H1 (cell line): ENCODE results near the gene CBY2. TPM values are rescaled to one million over a fixed set of nuclear protein-coding genes. Genes with fewer than 3 reads are reported as not detected.

Experiments used
- CTCF ChIA-PET: fragments of 300-600 bp; sonication (Branson Sonifier 250); formaldehyde crosslinking; loops from one replicate; lab custom pipeline; 2021; ENCODE audit not compliant: partially characterized antibody; lab: Charles Lee
- POLR2A ChIA-PET: fragments of 300-600 bp; sonication (Branson Sonifier 250); formaldehyde crosslinking; loops from one replicate; lab custom pipeline; 2021; ENCODE audit warnings: inconsistent platforms; ENCODE audit not compliant: partially characterized antibody; lab: Charles Lee
- DNase-seq, 2 experiments: peaks; one replicate each; pipeline versions ENCODE4 v3.0.0 to v3.0.0-alpha.2; 2010 to 2022; ENCODE audit warnings: low spot score in 2 of 2, low read depth in 1 of 2, mixed read lengths in 1 of 2
- FAIRE-seq: peaks from 2 replicates; lab custom pipeline; 2011; peaks lifted over from hg19 to GRCh38; lab: Jason Lieb, UNC
- H2AFZ ChIP-seq: 2 replicates; pipeline ENCODE4 v1.8.1; 2012; ENCODE audit warnings: low read length, inconsistent platforms
- H2AK5ac ChIP-seq: 2 replicates; pipeline ENCODE4 v1.6.1; 2013; ENCODE audit warnings: low read depth, low read length
- H2BK120ac ChIP-seq: replicated peaks from 2 replicates; pipeline ENCODE3; 2013; ENCODE audit warnings: low read depth, low read length, inconsistent platforms
- H2BK12ac ChIP-seq: 2 replicates; pipeline ENCODE4 v1.6.1; 2013; ENCODE audit warnings: low read depth, low read length
- H2BK15ac ChIP-seq: 2 replicates; pipeline ENCODE4 v1.6.1; 2013; ENCODE audit warnings: low read length
- H2BK20ac ChIP-seq: 2 replicates; pipeline ENCODE4 v1.6.1; 2013; ENCODE audit warnings: low read length
- H2BK5ac ChIP-seq: 2 replicates; pipeline ENCODE4 v1.6.1; 2013; ENCODE audit warnings: low read depth, low read length
- H3K14ac ChIP-seq: 2 replicates; pipeline ENCODE4 v1.6.1; 2013; ENCODE audit warnings: inconsistent platforms; ENCODE audit not compliant: insufficient read length
- H3K18ac ChIP-seq: 2 replicates; pipeline ENCODE4 v1.6.1; 2013; ENCODE audit warnings: low read length; ENCODE audit errors: extremely low read depth
- H3K23ac ChIP-seq: 2 replicates; pipeline ENCODE4 v1.6.1; 2013; ENCODE audit warnings: inconsistent platforms; ENCODE audit not compliant: insufficient read length
- H3K23me2 ChIP-seq: 2 replicates; pipeline ENCODE4 v1.6.1; 2013; ENCODE audit warnings: low read depth, low read length
- H3K27ac ChIP-seq: 2 replicates; pipeline ENCODE4 v1.6.1; 2011; ENCODE audit warnings: low read depth, low read length, inconsistent platforms
- H3K27me3 ChIP-seq, 4 experiments: replicated peaks in 1 of 4; 1 replicate in 1 of 4; 2 replicates in 3 of 4; pipeline versions ENCODE4 v1.6.1 to v1.8.1; 2011 to 2013; ENCODE audit warnings: low read length in 3 of 4, mild to moderate bottlenecking in 3 of 4, inconsistent platforms in 2 of 4, mixed read lengths in 2 of 4, moderate library complexity in 1 of 4; ENCODE audit not compliant: control insufficient read depth in 3 of 4, insufficient read depth in 3 of 4; ENCODE audit errors: extremely low read depth in 1 of 4
- H3K36me3 ChIP-seq, 4 experiments: 2 replicates each; pipeline versions ENCODE4 v1.6.1 to v1.8.1; 2011 to 2013; ENCODE audit warnings: mild to moderate bottlenecking in 4 of 4, low read length in 3 of 4, moderate library complexity in 2 of 4, control low read depth in 1 of 4, inconsistent platforms in 1 of 4; ENCODE audit not compliant: insufficient read depth in 4 of 4, control insufficient read depth in 2 of 4
- H3K4ac ChIP-seq: replicated peaks from 2 replicates; pipeline ENCODE3; 2013; ENCODE audit warnings: low read length, low read depth, mixed read lengths, inconsistent platforms; ENCODE audit not compliant: insufficient read length
- H3K4me1 ChIP-seq, 4 experiments: replicated peaks in 1 of 4; 1 replicate in 1 of 4; 2 replicates in 3 of 4; pipeline versions ENCODE4 v1.6.1 to v1.8.1; 2011 to 2013; ENCODE audit warnings: low read length in 3 of 4, inconsistent platforms in 2 of 4, mixed read lengths in 1 of 4; ENCODE audit not compliant: insufficient read depth in 4 of 4, control insufficient read depth in 3 of 4
- H3K4me2 ChIP-seq, 2 experiments: 2 replicates each; pipeline versions ENCODE4 v1.6.1 to v1.8.1; 2011 to 2013; ENCODE audit warnings: low read depth in 2 of 2, low read length in 2 of 2, control low read depth in 1 of 2, inconsistent platforms in 1 of 2, mild to moderate bottlenecking in 1 of 2; ENCODE audit not compliant: insufficient read depth in 1 of 2
- H3K4me3 ChIP-seq, 4 experiments: fragments of 200-600, 300-600 bp in 1 of 4; sonication (generic), shearing (Covaris generic), sonication (Bioruptor Twin) in 1 of 4; 2 replicates each; pipeline versions ENCODE4 v1.5.1 to v1.8.1; 2011 to 2016; ENCODE audit warnings: low read length in 4 of 4, low read depth in 3 of 4, control low read depth in 2 of 4, inconsistent platforms in 2 of 4, mild to moderate bottlenecking in 2 of 4, mixed read lengths in 1 of 4, moderate library complexity in 1 of 4; ENCODE audit not compliant: insufficient read depth in 2 of 4; ENCODE audit errors: extremely low read depth in 1 of 4
- H3K56ac ChIP-seq: replicated peaks from 2 replicates; pipeline ENCODE3; 2013; ENCODE audit warnings: low read depth, mild to moderate bottlenecking, mixed read lengths, low read length, inconsistent platforms; ENCODE audit not compliant: insufficient read length
- H3K79me1 ChIP-seq: 2 replicates; pipeline ENCODE4 v1.6.1; 2013; ENCODE audit warnings: low read depth, low read length, control low read depth
- H3K79me2 ChIP-seq, 2 experiments: 2 replicates each; pipeline versions ENCODE4 v1.6.1 to v1.8.1; 2012 to 2013; ENCODE audit warnings: low read length in 2 of 2, mild to moderate bottlenecking in 2 of 2, inconsistent platforms in 1 of 2; ENCODE audit not compliant: insufficient read depth in 2 of 2, control insufficient read depth in 1 of 2
- H3K9ac ChIP-seq, 4 experiments: replicated peaks in 1 of 4; 1 replicate in 1 of 4; 2 replicates in 3 of 4; pipeline versions ENCODE4 v1.6.1 to v1.8.1; 2011 to 2013; ENCODE audit warnings: low read depth in 3 of 4, low read length in 3 of 4, control low read depth in 2 of 4, mild to moderate bottlenecking in 2 of 4, moderate library complexity in 2 of 4, inconsistent platforms in 1 of 4; ENCODE audit errors: extremely low read depth in 1 of 4
- H3K9me3 ChIP-seq, 2 experiments: 2 replicates each; pipeline versions ENCODE4 v1.6.1 to v1.8.1; 2012 to 2013; ENCODE audit warnings: mild to moderate bottlenecking in 2 of 2, moderate library complexity in 2 of 2, control low read depth in 1 of 2, inconsistent platforms in 1 of 2, low read depth in 1 of 2, low read length in 1 of 2, mixed read lengths in 1 of 2; ENCODE audit not compliant: insufficient read depth in 2 of 2
- H4K20me1 ChIP-seq, 2 experiments: replicated peaks in 1 of 2; 2 replicates each; pipeline versions ENCODE3 to v1.8.1; 2011 to 2013; ENCODE audit warnings: inconsistent platforms in 2 of 2, low read length in 2 of 2, mild to moderate bottlenecking in 1 of 2; ENCODE audit not compliant: insufficient read depth in 2 of 2, control insufficient read depth in 1 of 2
- H4K5ac ChIP-seq: 2 replicates; pipeline ENCODE4 v1.6.1; 2013; ENCODE audit warnings: low read length, low read depth, mixed read lengths, inconsistent platforms; ENCODE audit not compliant: insufficient read length
- H4K8ac ChIP-seq: 2 replicates; pipeline ENCODE4 v1.8.0; 2013; ENCODE audit warnings: mild to moderate bottlenecking, moderate library complexity, low read length, inconsistent platforms; ENCODE audit not compliant: insufficient read depth; ENCODE audit errors: extremely low read depth
- H4K91ac ChIP-seq: replicated peaks from 2 replicates; pipeline ENCODE3; 2013; ENCODE audit warnings: low read length, mixed read lengths, inconsistent platforms; ENCODE audit not compliant: insufficient read length
- TBP ChIP-seq: IDR thresholded peaks from 2 replicates; pipeline ENCODE4 v1.6.1; 2011; ENCODE audit warnings: low read depth, low read length, improper control_type of control experiment
- YY1 ChIP-seq: IDR thresholded peaks from 2 replicates; pipeline ENCODE4 v1.6.1; 2011; ENCODE audit warnings: low read depth, mild to moderate bottlenecking, low read length
- WGBS, 2 experiments: shearing (Covaris generic) in 1 of 2; methylation state at CpG; one replicate each; pipeline versions ENCODE4 v1.1.6 to v1.1.7; 2013 to 2015; ENCODE audit warnings: low lambda C conversion rate in 2 of 2, mixed read lengths in 2 of 2, inconsistent platforms in 1 of 2, low coverage in 1 of 2, missing lambda C conversion rate in 1 of 2; ENCODE audit not compliant: insufficient replicate concordance in 2 of 2, insufficient coverage in 1 of 2, insufficient read length in 1 of 2; ENCODE audit errors: extremely low coverage in 1 of 2, missing lambda C conversion rate in 1 of 2; 5-methylcytosine and 5-hydroxymethylcytosine counted together
- polyA plus RNA-seq, 7 experiments: library from polyadenylated mRNA; depleted of rRNA in 3 of 7; stranded (reverse) in 5 of 7; unstranded in 2 of 7; fragments of >200 nt in 5 of 7; fragments of 200-250 nt in 2 of 7; gene quantifications; 1 replicate in 5 of 7; 2 replicates in 1 of 7; 4 replicates in 1 of 7; pipeline versions ENCODE4 v1.2.1 to v1.2.3, GENCODE V29; 2011 to 2013; ENCODE audit warnings: missing spikeins in 2 of 7, mixed read lengths in 2 of 7
- total RNA-seq: library from RNA; stranded (reverse); fragmentation: NEBNext Ultra II Directional; extraction: Animal tissue kit (Norgen Biotek cat#: 25700); gene quantifications from 2 replicates; pipeline ENCODE4 v1.2.1, GENCODE V29; 2021

CBY2 gene
- total and polyA plus RNA-seq, 2 of the 8 experiments (the other 6 are each of a cell fraction or from before 2014, with no cell fraction given), result not detected

DNA sequence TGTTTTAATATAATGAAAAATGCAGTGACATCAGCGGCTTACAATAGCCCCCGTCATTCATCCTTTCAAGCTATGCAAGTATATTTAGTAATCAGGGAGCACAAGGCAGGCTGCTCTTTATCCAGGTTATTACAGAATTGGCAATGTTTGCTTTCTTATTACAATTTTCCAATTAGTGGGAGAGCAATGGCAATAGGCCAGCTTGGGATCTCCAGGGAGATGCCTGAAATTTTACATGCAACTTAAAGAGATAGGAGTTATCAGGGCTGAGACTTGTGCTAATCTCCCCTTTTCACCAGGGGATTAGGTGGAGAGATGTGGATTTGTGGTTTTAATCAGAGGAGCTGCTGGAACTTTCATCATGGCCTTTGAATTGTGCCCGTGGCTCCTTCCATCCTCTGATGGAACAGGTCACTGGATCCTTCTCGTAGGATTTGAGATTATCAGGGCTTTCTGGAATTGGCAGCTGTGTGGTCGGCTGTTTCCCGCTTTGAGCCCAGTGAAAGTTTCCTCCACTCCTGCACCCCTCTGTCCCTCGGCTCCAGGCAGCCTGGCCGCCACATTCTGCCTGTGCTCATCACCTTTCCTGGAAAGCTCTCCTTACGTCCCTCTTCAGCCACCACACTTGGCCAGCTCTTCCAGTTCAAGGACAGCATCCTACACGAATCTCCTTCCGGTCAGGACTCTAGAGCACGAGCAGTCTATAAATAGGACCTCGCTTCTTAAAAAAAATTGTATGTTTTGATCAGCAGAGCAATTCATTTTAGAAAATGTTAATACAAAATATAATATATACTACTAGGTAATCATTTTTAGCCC, 47.0 kb downstream of the CBY2 start:
- no peaks in the 10 kb centered on the region for H3K36me3 ChIP-seq
- no peak overlapping the region for H4K91ac ChIP-seq
- no peak overlapping the region for H3K23ac ChIP-seq
- H4K20me1 ChIP-seq, result no peaks in the 10 kb centered on the region
- H3K27ac ChIP-seq, result no peak overlapping the region
- H2AFZ ChIP-seq, result no peak overlapping the region
- H2BK15ac ChIP-seq, result no peak overlapping the region
- no peak overlapping the region for H3K9ac ChIP-seq
- no peak overlapping the region for H3K4ac ChIP-seq
- peaks cover 0 to 2% (median 0%) of the 10 kb centered on the region in 4 experiments; a peak in 1 of 7 replicates for H3K4me1 ChIP-seq
- ChIA-PET POLR2A (no interaction called here), CTCF (interaction anchor here (1.2 to 1.7 kb wide), 3 partner anchors 9 to 20 kb away, joined by 3 to 6 read pairs (median 4); no protein-coding TSS in a partner anchor)
- H3K14ac ChIP-seq, result no peak overlapping the region
- H3K4me2 ChIP-seq, result no peak overlapping the region
- no peaks in the 10 kb centered on the region for H3K23me2 ChIP-seq
- H3K18ac ChIP-seq, result no peak overlapping the region
- WGBS, 2 experiments, result 82% methylated on average over 13 of the region's 13 CpGs; no CpG with 5 or more reads in 1 of the 2 experiments
- H3K4me3 ChIP-seq, result no peak overlapping the region
- no peaks in the 10 kb centered on the region for H3K9me3 ChIP-seq
- FAIRE-seq, result no peak
- DNase-seq, result no peak
- H3K56ac ChIP-seq, result no peak overlapping the region
- H2BK5ac ChIP-seq, result no peak overlapping the region
- no peak overlapping the region for H2AK5ac ChIP-seq
- H2BK12ac ChIP-seq, result no peak overlapping the region
- H2BK20ac ChIP-seq, result no peak overlapping the region
- H3K27me3 ChIP-seq, result peaks cover 0 to 1% (median 0%) of the 10 kb centered on the region in 4 experiments; a peak in 1 of 7 replicates
- no peak for TF ChIP-seq YY1
- no peak for TF ChIP-seq TBP
- H4K5ac ChIP-seq, result no peak overlapping the region
- no peak overlapping the region for H2BK120ac ChIP-seq
- no peaks in the 10 kb centered on the region for H3K79me1 ChIP-seq
- no peaks in the 10 kb centered on the region for H3K79me2 ChIP-seq
- H4K8ac ChIP-seq, result no peak overlapping the region
